Stomach (tissue), 9 donors: ENCODE results near the gene DOCK3. TPM values are rescaled to one million over a fixed set of nuclear protein-coding genes. Genes with fewer than 3 reads are reported as not detected.

Experiments used
- DNase-seq, 2 donors: peaks; one replicate each; pipeline versions ENCODE4 v3.0.0 to v3.0.0-alpha.2; 2013 to 2019
- H3K27ac ChIP-seq, 5 donors: fragments of 200-600 bp in 4 of 5; sonication (generic) in 4 of 5; one replicate each; pipeline ENCODE4 v1.5.1; 2013 to 2019; ENCODE audit warnings: mild to moderate bottlenecking in 1 of 5, moderate library complexity in 1 of 5
- H3K27me3 ChIP-seq, 3 donors: fragments of 200-600 bp; sonication (generic); one replicate each; pipeline ENCODE4 v1.5.1; 2017 to 2019; ENCODE audit warnings: mixed run types in 1 of 3
- H3K36me3 ChIP-seq, 4 donors: fragments of 200-600 bp; sonication (generic); 1 replicate in 3 of 4; 2 replicates in 1 of 4; pipeline ENCODE4 v1.5.1; 2016 to 2019
- H3K4me1 ChIP-seq, 4 donors: fragments of 200-600 bp; sonication (generic); one replicate each; pipeline ENCODE4 v1.5.1; 2016 to 2019
- H3K4me3 ChIP-seq, 4 donors: fragments of 200-600 bp; sonication (generic) in 3 of 4; one replicate each; pipeline ENCODE4 v1.5.1; 2016 to 2019; ENCODE audit warnings: mild to moderate bottlenecking in 1 of 4
- H3K9me3 ChIP-seq, 4 donors: fragments of 200-600 bp; sonication (generic); one replicate each; pipeline ENCODE4 v1.5.1; 2016 to 2019
- CTCF ChIP-seq, 7 experiments: fragments of 450-650 bp in 4 of 7; fragments of 200-600 bp in 3 of 7; sonication (generic) in 3 of 7; IDR thresholded peaks; one replicate each; pipeline ENCODE4 v1.5.1; 2016 to 2019; ENCODE audit warnings: antibody characterized with exemption in 7 of 7, control low read depth in 2 of 7, mild to moderate bottlenecking in 1 of 7
- EP300 ChIP-seq: sonication (generic); formaldehyde crosslinking; IDR thresholded peaks from one replicate; pipeline ENCODE4 v1.6.1; 2017; ENCODE audit warnings: antibody characterized with exemption
- POLR2A ChIP-seq, 4 donors: fragments of 450-650 bp; IDR thresholded peaks; one replicate each; pipeline ENCODE4 v1.6.1; 2016; ENCODE audit warnings: antibody characterized with exemption in 4 of 4, control low read depth in 2 of 4, mild to moderate bottlenecking in 1 of 4, moderate library complexity in 1 of 4
- POLR2AphosphoS5 ChIP-seq, 3 donors: sonication (generic); formaldehyde crosslinking; IDR thresholded peaks; one replicate each; pipeline ENCODE4 v1.6.1; 2016; ENCODE audit warnings: antibody characterized with exemption in 3 of 3
- WGBS, 5 donors: extraction: QIAGEN DNeasy Blood & Tissue Kit in 3 of 5; methylation state at CpG; one replicate each; pipeline versions ENCODE4 v1.1.5 to v1.1.7; 2013 to 2018; 5-methylcytosine and 5-hydroxymethylcytosine counted together
- intact Hi-C: fragments of 100-400 bp; cut with DNase I; formaldehyde crosslinking; loops from one replicate; pipeline ENCODE4 v1.15.1; 2023; ENCODE audit warnings: low total_unique reads
- polyA plus RNA-seq, 3 donors: library from polyadenylated mRNA; stranded (reverse); fragments of 200-250 nt; gene quantifications; one replicate each; pipeline ENCODE4 v1.2.3, GENCODE V29; 2013
- total RNA-seq, 5 donors: library from RNA; depleted of rRNA; stranded (reverse); fragments of >200 nt; gene quantifications; one replicate each; pipeline versions ENCODE4 v1.1.0 to v1.2.3, GENCODE V29; 2014 to 2016
- donor health status: healthy with polysubstance abuse.
- donor health status: Bipolar disorder and iron deficiency.
- donor health status: healthy.

DOCK3 gene
- total and polyA plus RNA-seq, 8 donors: 0.06 to 2.3 (median 1.0) TPM; not detected in 2

DNA sequence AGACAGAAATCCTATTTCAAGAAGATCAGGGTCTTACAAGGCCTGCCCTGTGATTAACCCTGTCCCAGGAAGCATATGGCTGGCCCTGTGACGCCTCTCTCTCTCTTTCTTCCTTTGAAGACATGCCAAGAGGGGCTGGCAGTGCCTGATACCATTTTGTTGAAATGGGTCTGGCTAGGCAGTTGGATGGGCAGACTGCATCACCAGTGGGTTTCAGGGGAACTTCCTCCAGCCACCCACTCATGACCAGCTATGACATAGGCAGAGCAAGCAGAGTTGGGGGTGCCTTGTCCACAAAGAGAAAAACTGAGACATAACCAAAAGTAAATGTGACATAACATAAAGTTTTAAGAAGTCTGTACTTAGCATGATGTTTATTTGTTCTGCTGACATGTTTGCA lies 679.0 kb downstream of the DOCK3 start:
- WGBS, 5 donors: 50 to 89% (median 83%) methylated on average over 1 of the region's 1 CpG

DNA sequence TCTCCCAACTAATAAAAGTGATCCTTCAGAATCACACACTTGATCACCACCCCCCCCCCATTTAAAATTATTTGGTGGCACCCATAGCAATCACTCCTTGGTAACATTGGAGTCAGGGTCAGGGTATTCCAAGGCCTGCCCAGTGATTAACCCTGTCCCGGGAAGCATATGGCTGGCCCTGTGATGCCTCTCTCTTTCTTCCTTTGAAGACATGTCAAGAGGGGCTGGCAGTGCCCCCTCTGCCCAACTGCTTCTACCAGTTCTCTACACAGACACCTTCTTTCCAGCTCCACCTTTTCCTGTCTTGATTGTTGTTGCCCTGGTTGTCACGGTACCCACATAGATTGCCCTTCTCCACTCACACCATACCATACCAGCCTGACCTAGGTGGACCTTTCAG lies 679.4 kb downstream of the DOCK3 start:
- intact Hi-C loops: loop anchor here (10.0 kb wide), 1 partner anchor 249 kb away; no protein-coding TSS in a partner anchor
- no peak overlapping the region for H3K4me3 ChIP-seq
- DNase-seq: no peak
- H3K27me3 ChIP-seq: no peaks in the 10 kb centered on the region
- peaks cover 10 to 34% (median 26%) of the 10 kb centered on the region in 4 donors for H3K4me1 ChIP-seq
- H3K36me3 ChIP-seq: peaks cover 0 to 9% (median 0%) of the 10 kb centered on the region in 4 donors
- no peak overlapping the region for H3K27ac ChIP-seq
- WGBS, 5 donors: 82 to 100% (median 94%) methylated on average over 2 of the region's 2 CpGs
- TF ChIP-seq CTCF (IDR thresholded peaks at IDR 0.05): no peak
- no peaks in the 10 kb centered on the region for H3K9me3 ChIP-seq

More for the DNA sequence above, 679.0 kb downstream of the DOCK3 start:
- DNase-seq: no peak
- intact Hi-C loops: loop anchor here (10.0 kb wide), 1 partner anchor 249 kb away; no protein-coding TSS in a partner anchor
- no peaks in the 10 kb centered on the region for H3K9me3 ChIP-seq
- H3K36me3 ChIP-seq: peaks cover 0 to 9% (median 0%) of the 10 kb centered on the region in 4 donors
- no peaks in the 10 kb centered on the region for H3K27me3 ChIP-seq
- no peak overlapping the region for H3K27ac ChIP-seq
- peaks cover 10 to 34% (median 26%) of the 10 kb centered on the region in 4 donors for H3K4me1 ChIP-seq
- H3K4me3 ChIP-seq: no peak overlapping the region
- no peak for TF ChIP-seq POLR2AphosphoS5 (IDR thresholded peaks at IDR 0.05)
- TF ChIP-seq EP300: no peak
- TF ChIP-seq CTCF (IDR thresholded peaks at IDR 0.05): no peak
- TF ChIP-seq POLR2A (IDR thresholded peaks at IDR 0.05): no peak

DNA sequence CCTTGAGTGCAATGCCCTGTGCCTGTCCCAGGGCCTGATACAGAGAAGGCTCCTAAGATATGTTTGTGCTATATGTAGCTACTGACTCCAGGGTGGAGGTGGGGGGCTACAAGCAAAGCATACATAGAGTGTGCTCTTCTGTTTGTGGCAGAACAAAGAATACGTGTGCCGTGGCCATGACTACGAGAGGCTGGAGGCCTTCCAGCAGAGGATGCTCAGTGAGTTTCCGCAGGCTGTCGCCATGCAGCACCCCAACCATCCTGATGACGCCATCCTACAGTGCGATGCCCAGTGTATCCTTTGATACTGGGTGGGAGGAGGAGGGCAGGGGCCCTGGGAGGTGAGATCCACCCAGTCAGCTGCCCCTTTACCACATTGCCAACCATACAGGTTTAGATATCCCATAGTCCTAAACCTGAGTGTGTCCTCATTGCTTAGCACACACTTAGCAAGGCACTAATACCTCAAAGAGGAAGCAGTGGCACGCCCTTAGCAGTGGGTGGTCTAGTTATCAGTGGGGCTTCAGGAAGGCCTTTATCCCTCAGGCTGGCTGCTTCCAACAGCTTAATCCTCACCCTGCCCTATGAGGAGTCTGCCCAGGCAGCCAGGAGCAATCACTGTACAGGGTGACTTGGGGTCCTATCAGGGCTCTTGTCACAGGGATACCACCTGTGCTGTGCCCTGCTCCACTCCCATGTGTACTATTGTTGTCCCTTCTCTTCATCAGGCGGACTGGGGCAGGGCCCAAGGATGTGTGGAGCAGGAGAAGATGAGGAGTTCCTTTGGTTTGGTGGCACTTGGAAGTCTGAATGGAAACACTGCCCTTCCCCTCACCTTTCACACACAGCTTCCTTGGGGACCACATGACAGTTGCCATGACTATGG lies 680.2 kb downstream of the DOCK3 start:
- Histone ChIP-seq H3K36me3 (peaks cover 0 to 9% (median 0%) of the 10 kb centered on the region in 4 donors), H3K9me3 (no peaks in the 10 kb centered on the region), H3K4me3 (no peak overlapping the region), H3K27me3 (no peaks in the 10 kb centered on the region), H3K27ac (peak overlapping the region in 4 of 5 donors; percentile 67 to 72 (median 72)), H3K4me1 (peaks cover 10 to 34% (median 26%) of the 10 kb centered on the region in 4 donors)
- WGBS, 5 donors: 82 to 93% (median 91%) methylated on average over 9 of the region's 9 CpGs
- peak in 1 of 2 donors; percentile 66 for DNase-seq
- TF ChIP-seq POLR2A (IDR thresholded peaks at IDR 0.05): no peak
- no peak for TF ChIP-seq CTCF (IDR thresholded peaks at IDR 0.05)
- TF ChIP-seq POLR2AphosphoS5 (IDR thresholded peaks at IDR 0.05): no peak
- no peak for TF ChIP-seq EP300
- intact Hi-C loops: loop anchor here (10.0 kb wide), 1 partner anchor 250 kb away; no protein-coding TSS in a partner anchor

DNA sequence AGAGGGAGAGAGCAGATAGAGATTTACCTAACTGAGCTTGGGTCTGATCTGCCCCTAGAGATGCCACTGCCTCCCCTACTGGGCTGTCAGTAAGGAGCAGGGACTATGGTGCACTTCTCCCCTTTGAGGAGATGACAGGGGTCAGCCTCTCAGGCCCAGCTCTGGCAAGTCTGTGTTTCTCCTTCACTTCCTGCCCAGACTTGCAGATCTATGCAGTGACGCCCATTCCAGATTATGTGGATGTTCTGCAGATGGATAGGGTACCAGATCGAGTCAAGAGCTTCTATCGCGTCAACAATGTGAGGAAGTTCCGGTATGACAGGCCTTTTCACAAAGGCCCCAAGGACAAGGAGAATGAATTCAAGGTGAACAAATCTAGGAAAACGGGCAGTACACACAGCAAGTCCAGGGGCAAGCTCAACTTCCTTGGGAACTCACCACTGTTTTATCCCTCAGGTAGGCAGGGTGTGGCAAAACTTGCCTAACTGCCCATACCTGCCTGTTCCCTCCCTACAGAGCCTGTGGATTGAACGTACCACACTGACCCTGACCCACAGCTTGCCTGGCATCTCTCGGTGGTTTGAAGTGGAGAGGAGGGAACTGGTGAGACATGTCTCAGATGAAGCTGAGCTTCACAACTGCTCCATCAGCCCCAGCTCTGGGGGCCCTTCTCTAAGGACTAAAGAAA lies 681.3 kb downstream of the DOCK3 start:
- WGBS, 5 donors: 28 to 48% (median 42%) methylated on average over 8 of the region's 8 CpGs
- intact Hi-C loops: loop anchor here (10.0 kb wide), 1 partner anchor 251 kb away; no protein-coding TSS in a partner anchor
- DNase-seq: peak; percentile 70 to 74

More for the DNA sequence above, 681.3 kb downstream of the DOCK3 start:
- no peaks in the 10 kb centered on the region for H3K9me3 ChIP-seq
- TF ChIP-seq POLR2A (IDR thresholded peaks at IDR 0.05): no peak
- no peak for TF ChIP-seq EP300
- peak in 2 of 3 donors; percentile 38 to 54 for TF ChIP-seq POLR2AphosphoS5 (IDR thresholded peaks at IDR 0.05)
- no peak for TF ChIP-seq CTCF (IDR thresholded peaks at IDR 0.05)
- H3K36me3 ChIP-seq: peaks cover 0 to 9% (median 0%) of the 10 kb centered on the region in 4 donors
- no peaks in the 10 kb centered on the region for H3K27me3 ChIP-seq
- peak overlapping the region; percentile 31 to 72 (median 71) for H3K27ac ChIP-seq
- H3K4me1 ChIP-seq: peaks cover 10 to 34% (median 26%) of the 10 kb centered on the region in 4 donors
- no peak overlapping the region for H3K4me3 ChIP-seq
